ENCODE results near the gene ENHO. TPM values are rescaled to one million over a fixed set of nuclear protein-coding genes. Genes with fewer than 3 reads are reported as not detected.

The ENHO gene
- total and polyA plus RNA-seq, 2 experiments from 2014 or later: 1.5 to 9.4 TPM

DNA sequence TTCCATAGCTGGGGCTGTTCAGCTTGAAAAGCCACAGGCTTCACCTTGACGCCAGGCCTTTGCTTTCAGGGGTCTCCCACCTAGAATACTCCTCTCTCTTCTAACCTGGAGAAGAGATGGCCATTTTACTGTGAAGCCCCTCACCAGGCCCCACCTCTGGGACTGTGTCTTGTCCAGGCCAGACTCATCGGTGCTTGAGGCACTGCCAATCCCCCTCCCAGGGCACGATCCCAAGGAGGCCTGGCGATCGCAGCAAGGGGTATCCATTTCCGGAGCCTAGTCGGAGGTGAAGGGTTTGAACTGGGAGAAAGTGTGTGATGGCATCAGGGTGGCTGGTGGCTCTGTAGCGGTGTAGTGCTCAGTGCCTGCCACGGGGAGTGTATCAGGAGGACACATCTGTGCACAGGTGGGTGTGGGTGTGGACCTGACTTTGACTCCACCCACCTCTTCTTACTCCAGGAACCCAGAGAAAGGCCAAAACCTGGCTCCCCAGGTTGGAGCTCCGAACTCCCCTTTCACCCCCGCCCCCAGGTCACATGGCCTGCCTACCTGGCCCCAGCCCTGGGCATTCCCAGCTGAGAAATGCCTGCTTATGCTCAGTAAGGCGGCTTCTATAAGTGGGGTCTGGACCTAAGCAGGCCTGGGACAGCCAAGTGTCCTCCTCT, 27.4 kb upstream of the ENHO start:
- Histone ChIP-seq H3K9me3 (ENCODE audit: low read depth) (no peaks in the 10 kb centered on the region), H3K9me2 (replicated peaks; ENCODE audit: insufficient read depth) (no peaks in the 10 kb centered on the region), H3K4me1 (ENCODE audit: insufficient read depth) (peaks cover 17% of the 10 kb centered on the region), H4K20me1 (ENCODE audit: insufficient read depth, poor library complexity, severe bottlenecking) (no peaks in the 10 kb centered on the region), H3K79me2 (no peaks in the 10 kb centered on the region), H3K4me3 (no peak overlapping the region), H2AFZ (no peak overlapping the region), H3K36me3 (replicated peaks; ENCODE audit: insufficient read depth, low read depth) (no peaks in the 10 kb centered on the region), H3K27me3 (peaks cover 4% of the 10 kb centered on the region), H3K4me2 (no peak overlapping the region), H3K27ac (no peak overlapping the region)
- DNase-seq (ENCODE audit: low spot score): no peak
- WGBS (ENCODE audit: low lambda C conversion rate, missing lambda C conversion rate): 82% methylated on average over 11 of the region's 12 CpGs
- TF ChIP-seq EZH2phosphoT487 (IDR thresholded peaks at IDR 0.05; ENCODE audit: low read depth, severe bottlenecking, unreplicated experiment) (no peak), EZH2 (IDR thresholded peaks at IDR 0.05; ENCODE audit: borderline replicate concordance) (no peak)
- TF ChIP-seq, protein P1, sequence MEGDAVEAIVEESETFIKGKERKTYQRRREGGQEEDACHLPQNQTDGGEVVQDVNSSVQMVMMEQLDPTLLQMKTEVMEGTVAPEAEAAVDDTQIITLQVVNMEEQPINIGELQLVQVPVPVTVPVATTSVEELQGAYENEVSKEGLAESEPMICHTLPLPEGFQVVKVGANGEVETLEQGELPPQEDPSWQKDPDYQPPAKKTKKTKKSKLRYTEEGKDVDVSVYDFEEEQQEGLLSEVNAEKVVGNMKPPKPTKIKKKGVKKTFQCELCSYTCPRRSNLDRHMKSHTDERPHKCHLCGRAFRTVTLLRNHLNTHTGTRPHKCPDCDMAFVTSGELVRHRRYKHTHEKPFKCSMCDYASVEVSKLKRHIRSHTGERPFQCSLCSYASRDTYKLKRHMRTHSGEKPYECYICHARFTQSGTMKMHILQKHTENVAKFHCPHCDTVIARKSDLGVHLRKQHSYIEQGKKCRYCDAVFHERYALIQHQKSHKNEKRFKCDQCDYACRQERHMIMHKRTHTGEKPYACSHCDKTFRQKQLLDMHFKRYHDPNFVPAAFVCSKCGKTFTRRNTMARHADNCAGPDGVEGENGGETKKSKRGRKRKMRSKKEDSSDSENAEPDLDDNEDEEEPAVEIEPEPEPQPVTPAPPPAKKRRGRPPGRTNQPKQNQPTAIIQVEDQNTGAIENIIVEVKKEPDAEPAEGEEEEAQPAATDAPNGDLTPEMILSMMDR (IDR thresholded peaks at IDR 0.05; ENCODE audit: poor library complexity): no peak

DNA sequence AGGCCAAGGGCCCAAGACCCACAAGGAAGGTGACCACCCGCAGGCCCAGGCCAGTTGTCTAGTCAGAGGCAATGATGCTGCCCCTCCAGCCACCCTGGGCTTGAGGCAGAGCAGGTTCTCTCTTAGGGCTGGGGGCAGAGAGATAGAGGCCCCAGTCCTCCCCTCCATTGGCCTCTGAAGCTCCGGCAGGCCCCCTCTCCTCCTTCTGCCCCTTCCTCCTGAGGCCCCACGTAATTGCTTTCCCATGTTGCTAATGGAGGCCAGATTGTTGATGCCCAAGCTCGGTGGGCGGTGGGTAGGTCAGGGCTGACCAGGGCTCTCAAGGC, 26.6 kb upstream of the ENHO start:
- no peaks in the 10 kb centered on the region for H3K36me3 ChIP-seq (replicated peaks; ENCODE audit: insufficient read depth, low read depth)
- H3K4me1 ChIP-seq (ENCODE audit: insufficient read depth): peaks cover 11% of the 10 kb centered on the region
- peaks cover 8% of the 10 kb centered on the region for H3K27me3 ChIP-seq
- no peak overlapping the region for H3K4me3 ChIP-seq
- H3K79me2 ChIP-seq: no peaks in the 10 kb centered on the region
- whole genome bisulfite sequencing (ENCODE audit: low lambda C conversion rate, missing lambda C conversion rate): 75% methylated on average over 5 of the region's 5 CpGs
- H3K4me2 ChIP-seq: no peak overlapping the region
- no peaks in the 10 kb centered on the region for H3K9me3 ChIP-seq (ENCODE audit: low read depth)
- H3K27ac ChIP-seq: no peak overlapping the region
- no peaks in the 10 kb centered on the region for H4K20me1 ChIP-seq (ENCODE audit: insufficient read depth, poor library complexity, severe bottlenecking)
- H2AFZ ChIP-seq: no peak overlapping the region
- DNase-seq (ENCODE audit: low spot score): no peak
- TF ChIP-seq EZH2 (IDR thresholded peaks at IDR 0.05; ENCODE audit: borderline replicate concordance) (no peak), EZH2phosphoT487 (IDR thresholded peaks at IDR 0.05; ENCODE audit: low read depth, severe bottlenecking, unreplicated experiment) (no peak)
- TF ChIP-seq, protein P1 (IDR thresholded peaks at IDR 0.05; ENCODE audit: poor library complexity): no peak
- H3K9me2 ChIP-seq (replicated peaks; ENCODE audit: insufficient read depth): no peaks in the 10 kb centered on the region

DNA sequence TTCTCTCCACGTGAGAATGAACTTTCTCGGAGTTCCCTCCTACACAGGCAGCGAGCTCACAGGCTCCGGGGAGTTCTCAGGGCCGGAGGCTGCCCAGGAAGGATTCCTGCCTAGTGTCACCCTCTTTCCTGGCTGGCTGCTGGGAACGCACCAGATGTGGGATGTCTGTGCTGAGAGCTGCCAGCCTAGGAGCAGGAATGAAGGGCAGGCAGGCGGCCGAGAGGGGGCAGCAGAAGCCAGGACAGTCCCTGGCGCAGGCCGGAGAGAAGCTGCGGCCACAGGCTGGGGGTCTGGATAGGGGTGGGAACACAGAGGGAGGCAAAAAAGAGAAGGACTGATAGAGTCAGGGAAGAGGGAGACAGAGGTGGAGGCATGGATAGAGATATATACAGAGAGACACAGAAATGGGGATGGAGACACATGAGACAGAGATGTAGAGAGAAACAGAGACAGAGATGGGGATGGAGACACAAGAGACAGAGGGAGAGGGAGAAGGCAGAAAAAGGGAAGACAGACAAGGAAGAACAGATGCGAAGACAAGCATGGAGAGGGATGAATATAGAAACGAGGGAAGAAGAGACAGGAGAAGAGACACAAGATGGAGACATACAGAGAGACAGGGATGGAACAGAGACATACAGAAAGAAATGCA, 25.3 kb upstream of the ENHO start:
- no peak for TF ChIP-seq EZH2 (IDR thresholded peaks at IDR 0.05; ENCODE audit: borderline replicate concordance)
- TF ChIP-seq EZH2phosphoT487 (IDR thresholded peaks at IDR 0.05; ENCODE audit: low read depth, severe bottlenecking, unreplicated experiment): no peak
- TF ChIP-seq, protein P1 (IDR thresholded peaks at IDR 0.05; ENCODE audit: poor library complexity): peak; percentile 87
- WGBS (ENCODE audit: low lambda C conversion rate, missing lambda C conversion rate): 23% methylated on average over 10 of the region's 13 CpGs
- no peaks in the 10 kb centered on the region for H3K36me3 ChIP-seq (replicated peaks; ENCODE audit: insufficient read depth, low read depth)
- H3K9me2 ChIP-seq (replicated peaks; ENCODE audit: insufficient read depth): no peaks in the 10 kb centered on the region
- H4K20me1 ChIP-seq (ENCODE audit: insufficient read depth, poor library complexity, severe bottlenecking): no peaks in the 10 kb centered on the region
- no peak overlapping the region for H3K4me3 ChIP-seq
- no peaks in the 10 kb centered on the region for H3K79me2 ChIP-seq
- H3K4me1 ChIP-seq (ENCODE audit: insufficient read depth): no peaks in the 10 kb centered on the region
- peaks cover 9% of the 10 kb centered on the region for H3K27me3 ChIP-seq
- H2AFZ ChIP-seq: no peak overlapping the region
- H3K9me3 ChIP-seq (ENCODE audit: low read depth): no peaks in the 10 kb centered on the region
- no peak overlapping the region for H3K27ac ChIP-seq
- DNase-seq (ENCODE audit: low spot score): peak; percentile 87
- no peak overlapping the region for H3K4me2 ChIP-seq
